CD4-positive, alpha-beta memory T cell (primary cell): ENCODE results near the gene DSTN. TPM values are rescaled to one million over a fixed set of nuclear protein-coding genes. Genes with fewer than 3 reads are reported as not detected.
A peak's percentile ranks its signal among the peaks of the same experiment; 100 is the strongest.

Source experiments
- CTCF ChIA-PET: fragments of 350-600 bp; sonication (Branson Sonifier 250); formaldehyde crosslinking; loops from one replicate; lab custom pipeline; 2021; ENCODE audit warnings: inconsistent platforms; ENCODE audit not compliant: partially characterized antibody; lab: Charles Lee
- POLR2A ChIA-PET: fragments of 350-600 bp; sonication (Branson Sonifier 250); formaldehyde crosslinking; loops from one replicate; lab custom pipeline; 2021; ENCODE audit not compliant: partially characterized antibody; lab: Charles Lee
- DNase-seq, 5 donors: peaks; one replicate each; pipeline versions ENCODE4 v3.0.0 to v3.0.0-alpha.2; 2020 to 2022; ENCODE audit warnings: mixed read lengths in 1 of 5
- H3K27ac ChIP-seq: one replicate; pipeline ENCODE4 v1.7.0; 2013; ENCODE audit warnings: low read depth, low read length
- H3K27me3 ChIP-seq: 2 replicates; pipeline ENCODE4 v1.7.0; 2013; ENCODE audit warnings: mild to moderate bottlenecking, low read length, moderate library complexity; ENCODE audit not compliant: insufficient read depth
- H3K36me3 ChIP-seq: 2 replicates; pipeline ENCODE4 v1.7.0; 2013; ENCODE audit warnings: mild to moderate bottlenecking, low read length, moderate library complexity; ENCODE audit not compliant: insufficient read depth
- H3K4me1 ChIP-seq: 2 replicates; pipeline ENCODE4 v1.7.0; 2013; ENCODE audit warnings: mild to moderate bottlenecking, low read length, moderate library complexity; ENCODE audit not compliant: insufficient read depth
- H3K4me3 ChIP-seq, 2 donors: one replicate each; pipeline ENCODE4 v1.7.0; 2013; ENCODE audit warnings: low read length in 2 of 2, mild to moderate bottlenecking in 1 of 2
- H3K9me3 ChIP-seq, 2 donors: one replicate each; pipeline ENCODE4 v1.7.0; 2013; ENCODE audit warnings: low read length in 2 of 2, control low read depth in 1 of 2; ENCODE audit not compliant: control insufficient read depth in 1 of 2
- H3K27ac Mint-ChIP-seq, 7 donors: one replicate each; pipeline ENCODE4 v1.8.0; 2020 to 2021; ENCODE audit warnings: mixed read lengths in 7 of 7, mild to moderate bottlenecking in 6 of 7, inconsistent platforms in 3 of 7, moderate library complexity in 3 of 7
- H3K27me3 Mint-ChIP-seq, 2 donors: one replicate each; pipeline ENCODE4 v1.8.0; 2020 to 2021; ENCODE audit warnings: mixed read lengths in 2 of 2
- H3K36me3 Mint-ChIP-seq, 2 donors: one replicate each; pipeline ENCODE4 v1.8.0; 2020 to 2021; ENCODE audit warnings: mixed read lengths in 2 of 2, inconsistent platforms in 1 of 2, mild to moderate bottlenecking in 1 of 2
- H3K4me1 Mint-ChIP-seq, 4 donors: one replicate each; pipeline ENCODE4 v1.8.0; 2020 to 2021; ENCODE audit warnings: mixed read lengths in 4 of 4, mild to moderate bottlenecking in 1 of 4
- H3K4me3 Mint-ChIP-seq, 8 donors: one replicate each; pipeline ENCODE4 v1.8.0; 2020 to 2021; ENCODE audit warnings: mixed read lengths in 8 of 8, mild to moderate bottlenecking in 7 of 8, moderate library complexity in 6 of 8, inconsistent platforms in 3 of 8
- H3K9me3 Mint-ChIP-seq, 8 donors: one replicate each; pipeline ENCODE4 v1.8.0; 2020 to 2021; ENCODE audit warnings: mixed read lengths in 8 of 8, mild to moderate bottlenecking in 5 of 8, inconsistent platforms in 3 of 8, moderate library complexity in 1 of 8
- intact Hi-C: fragments of 100-400 bp; cut with micrococcal nuclease; formaldehyde crosslinking; loops from one replicate; pipeline ENCODE4 v1.15.1; 2023
- polyA plus RNA-seq, 2 donors: library from polyadenylated mRNA; unstranded; fragments of 300-500 nt; fragmentation: Illumina TruSeq; gene quantifications; one replicate each; pipeline ENCODE4 v1.2.3, GENCODE V29; 2021
- total RNA-seq, 2 experiments: library from RNA; stranded (reverse); gene quantifications; one replicate each; pipeline ENCODE4 v1.2.3, GENCODE V29; 2021

Gene DSTN
- total and polyA plus RNA-seq, 4 experiments from 2014 or later: 43.1 to 212 (median 98.3) TPM

DNA sequence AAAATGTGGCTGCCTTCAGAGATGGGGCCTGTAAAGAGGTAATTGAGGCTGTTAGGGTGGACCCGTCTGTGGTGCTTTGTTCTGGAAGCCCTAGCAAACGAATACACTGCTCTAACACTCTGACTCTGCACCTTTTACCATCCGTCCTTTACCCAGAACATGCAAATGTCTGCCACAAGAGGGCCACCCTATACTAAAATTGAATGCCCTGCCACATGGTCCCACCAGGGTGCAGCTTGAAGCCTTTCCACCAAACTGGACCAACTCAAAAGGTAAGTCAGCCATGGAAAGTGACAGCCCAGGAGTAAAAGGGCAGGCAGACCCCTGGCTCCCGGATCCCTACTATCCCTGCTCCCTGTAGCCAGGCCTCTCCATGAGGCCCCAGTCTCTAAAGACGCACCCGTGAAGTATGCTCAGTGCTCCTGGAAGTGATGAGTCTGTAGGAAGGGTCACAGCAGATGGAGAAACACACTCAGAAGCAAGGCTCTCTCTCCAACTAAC lies 32.9 kb upstream of the DSTN start:
- H3K9me3 Mint-ChIP-seq: no peaks in the 10 kb centered on the region
- ChIA-PET CTCF (interaction anchor here (0.8 to 3.0 kb wide), 16 partner anchors 26 to 402 kb away, joined by 3 to 26 read pairs (median 6); partner anchors contain the start of genes DSTN and RRBP1), POLR2A (interaction anchor here (1.0 kb wide), 1 partner anchor 145 kb away, joined by 3 read pairs; the partner anchor contains the start of gene RRBP1)
- DNase-seq: peak; percentile 64 to 76 (median 70)
- H3K4me3 Mint-ChIP-seq: no peak overlapping the region
- Histone ChIP-seq H3K4me1 (peaks cover 8% of the 10 kb centered on the region), H3K9me3 (no peaks in the 10 kb centered on the region), H3K27me3 (no peaks in the 10 kb centered on the region), H3K27ac (no peak overlapping the region), H3K36me3 (no peaks in the 10 kb centered on the region), H3K4me3 (no peak overlapping the region)
- no peak overlapping the region for H3K27ac Mint-ChIP-seq
- peaks cover 16 to 20% of the 10 kb centered on the region in 2 donors for H3K27me3 Mint-ChIP-seq
- intact Hi-C loops: loop anchor here (1.0 to 2.0 kb wide), 6 partner anchors 32 to 459 kb away; partner anchors contain the start of gene RRBP1
- peaks cover 10 to 18% (median 15%) of the 10 kb centered on the region in 4 donors for H3K4me1 Mint-ChIP-seq
- no peaks in the 10 kb centered on the region for H3K36me3 Mint-ChIP-seq

DNA sequence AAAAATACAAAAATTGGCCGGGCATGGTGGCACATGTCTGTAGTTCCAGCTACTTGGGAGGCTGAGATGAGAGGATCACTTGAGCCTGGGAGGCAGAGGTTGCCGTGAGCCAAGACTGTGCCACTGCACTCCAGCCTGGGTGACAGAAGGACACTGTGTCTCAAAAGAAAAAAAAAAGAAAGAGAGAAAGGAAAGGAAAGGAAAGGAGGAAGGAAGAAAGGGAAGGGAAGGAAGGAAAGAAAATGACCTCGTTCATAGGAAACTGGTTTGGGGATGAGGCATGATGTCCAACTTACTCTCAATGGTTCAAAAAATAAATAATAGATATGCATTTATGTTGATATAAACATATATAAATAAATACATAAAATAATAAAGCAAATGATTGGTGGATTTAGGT lies 31.9 kb upstream of the DSTN start:
- ChIA-PET POLR2A (no interaction called here), CTCF (interaction anchor here (1.7 to 2.1 kb wide), 3 partner anchors 75 to 360 kb away, joined by 7 to 8 read pairs (median 7); partner anchors contain the start of gene RRBP1)
- Mint-ChIP-seq H3K27me3 (peaks cover 16 to 20% of the 10 kb centered on the region in 2 donors), H3K27ac (no peak overlapping the region), H3K9me3 (no peaks in the 10 kb centered on the region), H3K36me3 (no peaks in the 10 kb centered on the region), H3K4me3 (no peak overlapping the region), H3K4me1 (peaks cover 10 to 18% (median 14%) of the 10 kb centered on the region in 4 donors)
- no peak for DNase-seq
- intact Hi-C loops: loop anchor here (1.0 to 2.0 kb wide), 6 partner anchors 33 to 458 kb away; partner anchors contain the start of gene RRBP1
- Histone ChIP-seq H3K27me3 (no peaks in the 10 kb centered on the region), H3K27ac (no peak overlapping the region), H3K4me1 (peaks cover 8% of the 10 kb centered on the region), H3K4me3 (no peak overlapping the region), H3K9me3 (no peaks in the 10 kb centered on the region), H3K36me3 (no peaks in the 10 kb centered on the region)

DNA sequence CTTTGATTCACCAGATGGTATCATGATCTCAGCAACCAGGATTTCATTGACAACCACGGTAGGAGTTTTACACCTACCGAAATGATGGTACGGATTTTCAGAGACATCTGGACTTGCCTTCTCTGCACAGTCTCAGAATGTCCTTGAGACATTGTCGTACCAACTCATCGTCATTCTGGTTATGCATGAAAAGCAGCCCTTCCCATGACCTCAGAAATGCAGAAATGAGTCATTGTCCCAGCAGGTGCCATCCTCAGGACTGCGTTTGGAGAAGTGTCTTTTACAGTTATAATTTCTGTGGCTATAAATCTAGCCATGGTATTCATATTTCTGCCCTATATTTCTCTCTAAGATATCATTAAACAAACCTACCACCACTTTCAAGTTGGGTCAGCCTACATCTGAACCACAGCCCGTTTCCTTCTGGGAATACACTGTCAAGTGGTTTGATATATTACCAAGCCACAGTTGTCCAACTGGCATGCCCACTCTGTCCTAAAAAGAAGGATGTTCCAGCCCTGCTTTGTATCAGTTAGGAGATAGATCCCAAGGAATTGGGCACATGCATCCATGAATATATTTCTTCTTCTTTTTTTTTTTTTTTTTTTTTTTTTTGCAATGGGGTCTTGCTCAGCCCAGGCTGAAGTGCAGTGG lies 31.2 kb upstream of the DSTN start:
- Mint-ChIP-seq H3K9me3 (no peaks in the 10 kb centered on the region), H3K36me3 (no peaks in the 10 kb centered on the region), H3K4me3 (no peak overlapping the region), H3K4me1 (peaks cover 7 to 12% (median 10%) of the 10 kb centered on the region in 4 donors), H3K27me3 (peaks cover 16 to 20% of the 10 kb centered on the region in 2 donors), H3K27ac (no peak overlapping the region)
- Histone ChIP-seq H3K9me3 (no peaks in the 10 kb centered on the region), H3K27me3 (no peaks in the 10 kb centered on the region), H3K4me1 (peaks cover 2% of the 10 kb centered on the region), H3K36me3 (no peaks in the 10 kb centered on the region), H3K27ac (no peak overlapping the region), H3K4me3 (no peak overlapping the region)
- ChIA-PET POLR2A (no interaction called here), CTCF (interaction anchor here (0.6 to 3.3 kb wide), 5 partner anchors 34 to 457 kb away, joined by 3 to 14 read pairs (median 4); no protein-coding TSS in a partner anchor)
- intact Hi-C loops: no loop called here
- no peak for DNase-seq

DNA sequence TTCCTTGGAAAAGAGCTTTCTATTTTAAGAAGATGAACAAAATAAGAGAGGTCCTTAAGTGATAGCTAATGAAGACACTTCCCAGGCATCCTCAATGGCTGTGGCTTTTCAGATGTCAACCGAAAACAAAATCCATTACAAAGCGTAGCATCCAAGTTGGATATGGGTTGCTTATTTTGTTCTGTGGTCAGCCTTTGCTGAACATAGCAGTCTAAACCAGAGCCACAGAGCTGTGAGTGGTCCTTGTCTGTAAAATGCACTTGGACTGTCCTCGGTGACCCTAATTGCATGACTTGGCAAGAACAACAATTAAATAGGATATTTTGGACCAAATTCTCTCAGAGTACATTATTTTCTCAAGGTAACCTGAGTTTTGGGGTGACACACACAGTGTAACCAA lies 28.3 kb upstream of the DSTN start:
- Histone ChIP-seq H3K9me3 (no peaks in the 10 kb centered on the region), H3K4me3 (no peak overlapping the region), H3K27ac (no peak overlapping the region), H3K4me1 (no peaks in the 10 kb centered on the region), H3K36me3 (no peaks in the 10 kb centered on the region), H3K27me3 (peaks cover 6% of the 10 kb centered on the region)
- Mint-ChIP-seq H3K4me3 (no peak overlapping the region), H3K36me3 (no peaks in the 10 kb centered on the region), H3K9me3 (no peaks in the 10 kb centered on the region), H3K27ac (no peak overlapping the region), H3K4me1 (peaks cover 4 to 7% (median 5%) of the 10 kb centered on the region in 4 donors), H3K27me3 (peaks cover 19 to 22% of the 10 kb centered on the region in 2 donors)
- ChIA-PET CTCF (interaction anchor here (1.3 to 3.3 kb wide), 3 partner anchors 29 to 109 kb away, joined by 4 to 14 read pairs (median 6); partner anchors contain the start of gene DSTN), POLR2A (no interaction called here)
- intact Hi-C loops: no loop called here
- DNase-seq: no peak

DNA sequence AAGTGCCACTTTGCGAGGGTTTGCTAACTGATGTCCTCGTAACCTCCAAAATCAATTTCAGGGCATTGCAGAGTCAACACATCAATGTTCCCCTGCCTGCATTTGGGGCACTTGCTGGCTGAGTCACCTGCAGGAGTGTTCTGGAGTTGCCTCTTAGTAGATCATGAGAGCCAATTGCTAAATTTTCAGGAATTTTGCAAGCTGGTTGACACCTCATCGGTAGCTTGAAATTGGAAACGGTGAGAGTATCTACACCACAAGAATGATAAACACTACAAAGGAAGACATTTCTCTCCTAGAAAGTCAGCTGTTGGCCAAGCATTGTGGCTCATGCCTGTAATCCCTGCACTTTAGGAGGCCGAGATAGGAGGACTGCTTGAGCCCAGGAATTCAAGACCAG lies 27.9 kb upstream of the DSTN start:
- H3K4me1 Mint-ChIP-seq: peaks cover under 1 to 3% (median 2%) of the 10 kb centered on the region in 4 donors
- no peaks in the 10 kb centered on the region for H3K9me3 Mint-ChIP-seq
- no peak overlapping the region for H3K27ac ChIP-seq
- H3K36me3 Mint-ChIP-seq: no peaks in the 10 kb centered on the region
- no peak overlapping the region for H3K4me3 Mint-ChIP-seq
- H3K4me3 ChIP-seq: no peak overlapping the region
- ChIA-PET CTCF (interaction anchor here (0.7 to 3.3 kb wide), 4 partner anchors 28 to 62 kb away, joined by 3 to 14 read pairs (median 5); partner anchors contain the start of gene DSTN), POLR2A (no interaction called here)
- no peaks in the 10 kb centered on the region for H3K9me3 ChIP-seq
- H3K27me3 Mint-ChIP-seq: peaks cover 19 to 21% of the 10 kb centered on the region in 2 donors
- DNase-seq: no peak
- intact Hi-C loops: no loop called here
- no peaks in the 10 kb centered on the region for H3K36me3 ChIP-seq
- H3K27me3 ChIP-seq: peaks cover 6% of the 10 kb centered on the region
- H3K4me1 ChIP-seq: no peaks in the 10 kb centered on the region
- H3K27ac Mint-ChIP-seq: no peak overlapping the region

DNA sequence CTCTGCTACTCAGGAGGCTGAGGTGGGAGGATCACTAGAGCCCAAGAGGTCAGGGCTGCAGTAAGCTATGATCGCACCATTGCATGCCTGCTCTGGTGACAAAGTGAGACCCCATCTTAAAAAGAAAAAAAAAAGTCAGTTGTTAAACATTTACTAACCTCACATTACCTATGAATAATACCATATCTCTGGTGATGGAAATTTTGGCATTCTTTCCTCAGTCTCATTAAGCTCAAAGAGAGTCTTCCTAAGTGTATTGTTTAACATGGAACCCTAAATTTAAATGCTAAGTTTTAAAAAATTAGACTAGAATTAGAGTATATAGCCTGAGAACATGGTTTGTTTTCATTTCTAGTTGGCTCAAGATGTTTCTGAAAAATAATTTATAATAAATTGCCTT lies 27.4 kb upstream of the DSTN start:
- no peaks in the 10 kb centered on the region for H3K9me3 Mint-ChIP-seq
- CTCF ChIA-PET: interaction anchor here (0.7 to 0.9 kb wide), 2 partner anchors 38 to 63 kb away, joined by 3 to 4 read pairs; no protein-coding TSS in a partner anchor
- Histone ChIP-seq H3K4me3 (no peak overlapping the region), H3K36me3 (no peaks in the 10 kb centered on the region), H3K27me3 (peaks cover 6% of the 10 kb centered on the region), H3K4me1 (no peaks in the 10 kb centered on the region), H3K27ac (no peak overlapping the region), H3K9me3 (no peaks in the 10 kb centered on the region)
- intact Hi-C loops: no loop called here
- DNase-seq: no peak
- no peaks in the 10 kb centered on the region for H3K36me3 Mint-ChIP-seq
- H3K27ac Mint-ChIP-seq: no peak overlapping the region
- H3K4me3 Mint-ChIP-seq: no peak overlapping the region
- peaks cover 19% of the 10 kb centered on the region in 2 donors for H3K27me3 Mint-ChIP-seq
- POLR2A ChIA-PET: no interaction called here
- H3K4me1 Mint-ChIP-seq: no peaks in the 10 kb centered on the region

DNA sequence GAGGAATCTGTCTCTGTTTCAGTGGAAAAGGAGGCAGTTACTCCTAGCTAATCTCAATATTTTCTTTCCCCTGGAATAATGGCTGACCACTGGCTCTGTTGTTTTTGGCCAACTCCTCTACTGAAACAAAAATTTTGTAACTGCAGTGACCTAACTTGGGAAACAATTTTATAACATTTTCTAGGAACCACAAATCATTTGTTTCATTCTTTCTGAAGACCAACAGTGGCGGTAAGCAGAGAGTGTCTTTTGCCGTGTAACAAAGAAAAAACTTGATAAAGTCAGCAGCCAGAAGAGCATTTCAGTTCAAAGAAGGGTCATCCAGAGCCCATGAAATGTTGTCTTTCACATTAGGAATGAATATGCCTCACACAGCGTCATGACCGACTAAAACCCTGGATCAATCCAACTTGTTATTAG lies 26.9 kb upstream of the DSTN start:
- Histone ChIP-seq H3K36me3 (no peaks in the 10 kb centered on the region), H3K4me3 (no peak overlapping the region), H3K4me1 (no peaks in the 10 kb centered on the region), H3K9me3 (no peaks in the 10 kb centered on the region), H3K27ac (no peak overlapping the region), H3K27me3 (peaks cover 6% of the 10 kb centered on the region)
- Mint-ChIP-seq H3K4me3 (no peak overlapping the region), H3K9me3 (no peaks in the 10 kb centered on the region), H3K4me1 (no peaks in the 10 kb centered on the region), H3K27ac (no peak overlapping the region), H3K36me3 (no peaks in the 10 kb centered on the region), H3K27me3 (peaks cover 16 to 18% of the 10 kb centered on the region in 2 donors)
- ChIA-PET CTCF (interaction anchor here (0.7 to 0.9 kb wide), 3 partner anchors 60 to 461 kb away, joined by 3 read pairs; no protein-coding TSS in a partner anchor), POLR2A (no interaction called here)
- intact Hi-C loops: no loop called here
- no peak for DNase-seq
